ENCODE data around the gene LCA5. TPM values are rescaled to one million over a fixed set of nuclear protein-coding genes. Genes with fewer than 3 reads are reported as not detected.

The LCA5 gene
- total RNA-seq, 1 experiment from 2014 or later = 2.0 TPM

GRCh38 chr6:79559706-79560105 lies 22.5 kb upstream of the LCA5 start:
- ATAC-seq (no peak), DNase-seq (ENCODE audit: low read depth, low spot score) (no peak)
- no peaks in the 10 kb centered on the region for H3K4me1 ChIP-seq (ENCODE audit: control insufficient read depth in 1 of 2, insufficient read depth in 2 of 2, low read length in 2 of 2)
- H3K4me2 ChIP-seq (ENCODE audit: low read length) = no peak overlapping the region
- H3K27ac ChIP-seq (ENCODE audit: low read depth, low read length) = no peak overlapping the region
- CTCF ChIA-PET = no interaction called here
- no peak overlapping the region for H2AFZ ChIP-seq (ENCODE audit: low read depth, low read length, poor library complexity, severe bottlenecking)
- H3K9ac ChIP-seq (ENCODE audit: low read length) = no peak overlapping the region
- RAD21 ChIA-PET (ENCODE audit: low non-redundant PET in 1 of 2, low total read pairs in 2 of 2, uncharacterized antibody in 2 of 2, unreplicated experiment in 2 of 2) = no interaction called here
- POLR2A ChIA-PET = no interaction called here
- H3K9me2 ChIP-seq (ENCODE audit: insufficient read depth) = no peaks in the 10 kb centered on the region
- no peaks in the 10 kb centered on the region for H4K20me1 ChIP-seq (ENCODE audit: insufficient read depth)
- H3K27me3 ChIP-seq (ENCODE audit: insufficient read depth, low read length) = no peaks in the 10 kb centered on the region
- no peak overlapping the region for H3K4me3 ChIP-seq (replicated peaks in 1 of 2; ENCODE audit: low read depth in 1 of 2, low read length in 2 of 2)
- no peaks in the 10 kb centered on the region for H3K36me3 ChIP-seq (ENCODE audit: control insufficient read depth in 1 of 2, insufficient read depth in 2 of 2, low read length in 2 of 2)
- no peak for TF ChIP-seq EGR1 (IDR thresholded peaks at IDR 0.05; ENCODE audit: low read depth)
- no peak for TF ChIP-seq YY1 (IDR thresholded peaks at IDR 0.05; ENCODE audit: extremely low read depth, insufficient replicate concordance, low read depth, low read length)
- no peak for TF ChIP-seq MAX (IDR thresholded peaks at IDR 0.05)
- no peak for TF ChIP-seq SP1 (IDR thresholded peaks at IDR 0.05; ENCODE audit: low read depth)
- TF ChIP-seq ELF1 (IDR thresholded peaks at IDR 0.05; ENCODE audit: borderline replicate concordance, low read depth) = no peak
- no peaks in the 10 kb centered on the region for H3K9me3 ChIP-seq (ENCODE audit: control insufficient read depth in 1 of 2, insufficient read depth in 1 of 2, low read depth in 1 of 2, low read length in 2 of 2)
- no peaks in the 10 kb centered on the region for H3K79me2 ChIP-seq (ENCODE audit: insufficient read depth, low read length)
- intact Hi-C loops (cut with micrococcal nuclease) = no loop called here
- BruUV-seq (replicated peaks) = no TSS peak

- H4K20me1 ChIP-seq (ENCODE audit: insufficient read depth) = no peaks in the 10 kb centered on the region
- no peak overlapping the region for H2AFZ ChIP-seq (ENCODE audit: low read depth, low read length, poor library complexity, severe bottlenecking)
- H3K9me3 ChIP-seq (ENCODE audit: control insufficient read depth in 1 of 2, insufficient read depth in 1 of 2, low read depth in 1 of 2, low read length in 2 of 2) = no peaks in the 10 kb centered on the region
- no peaks in the 10 kb centered on the region for H3K9me2 ChIP-seq (ENCODE audit: insufficient read depth)
- ChIA-PET RAD21 (ENCODE audit: low non-redundant PET in 1 of 2, low total read pairs in 2 of 2, uncharacterized antibody in 2 of 2, unreplicated experiment in 2 of 2) (no interaction called here), CTCF (interaction anchor here (1.0 to 1.4 kb wide), 2 partner anchors 13 to 24 kb away, joined by 3 to 5 read pairs; no protein-coding TSS in a partner anchor), POLR2A (interaction anchor here (1.2 kb wide), 1 partner anchor 13 kb away, joined by 3 read pairs; no protein-coding TSS in a partner anchor)
- no peak overlapping the region for H3K4me2 ChIP-seq (ENCODE audit: low read length)
- ATAC-seq (no peak), DNase-seq (ENCODE audit: low read depth, low spot score) (no peak)
- H3K4me1 ChIP-seq (ENCODE audit: control insufficient read depth in 1 of 2, insufficient read depth in 2 of 2, low read length in 2 of 2) = no peaks in the 10 kb centered on the region
- no TSS peak for BruUV-seq (replicated peaks)
- no peaks in the 10 kb centered on the region for H3K36me3 ChIP-seq (ENCODE audit: control insufficient read depth in 1 of 2, insufficient read depth in 2 of 2, low read length in 2 of 2)
- H3K27me3 ChIP-seq (ENCODE audit: insufficient read depth, low read length) = no peaks in the 10 kb centered on the region
- no peaks in the 10 kb centered on the region for H3K79me2 ChIP-seq (ENCODE audit: insufficient read depth, low read length)
- no peak overlapping the region for H3K9ac ChIP-seq (ENCODE audit: low read length)
- intact Hi-C loops (cut with micrococcal nuclease) = no loop called here
- no peak overlapping the region for H3K27ac ChIP-seq (ENCODE audit: low read depth, low read length)
- no peak overlapping the region for H3K4me3 ChIP-seq (replicated peaks in 1 of 2; ENCODE audit: low read depth in 1 of 2, low read length in 2 of 2)
- TF ChIP-seq CBX3 (IDR thresholded peaks at IDR 0.05; ENCODE audit: low read depth) (no peak), ATF3 (IDR thresholded peaks at IDR 0.05) (no peak), SIN3A (IDR thresholded peaks at IDR 0.05; ENCODE audit: low read depth) (no peak), TCF7L2 (IDR thresholded peaks at IDR 0.05; ENCODE audit: borderline replicate concordance, extremely low read depth, insufficient read depth, insufficient read length) (no peak), EZH2 (IDR thresholded peaks at IDR 0.05) (no peak), SP1 (IDR thresholded peaks at IDR 0.05; ENCODE audit: low read depth) (no peak), JUND (IDR thresholded peaks at IDR 0.05) (no peak), ZBTB33 (IDR thresholded peaks at IDR 0.05; ENCODE audit: extremely low read depth, insufficient replicate concordance, low read length) (no peak), ZNF274 (IDR thresholded peaks at IDR 0.05; ENCODE audit: low read depth, low read length) (no peak), SRF (IDR thresholded peaks at IDR 0.05; ENCODE audit: low read depth) (no peak), EGR1 (IDR thresholded peaks at IDR 0.05; ENCODE audit: low read depth) (no peak), ELF1 (IDR thresholded peaks at IDR 0.05; ENCODE audit: borderline replicate concordance, low read depth) (no peak), POLR2AphosphoS5 (IDR thresholded peaks at IDR 0.05; ENCODE audit: low read depth, low read length) (no peak)
Observed at GRCh38 chr6:79557673-79558467, 20.6 kb upstream of the LCA5 start.
